Activated T-helper 1 cell treated with anti-CD3 and anti-CD28 coated beads, Interleukin-12 subunit alpha, Interleukin-12 subunit beta, Interleukin-2, Interleukin-4 antibody, amounts not matched to agents 30 ng/mL and 10 ng/mL and 1 ng/mL, durations not matched to agents 14 hours and 24 hours and 36 hours (primary cell): ENCODE data around the gene ARRDC1. TPM values are rescaled to one million over a fixed set of nuclear protein-coding genes. Genes with fewer than 3 reads are reported as not detected.

ENCODE experiments used
- DNase-seq: peaks from one replicate; pipeline ENCODE4 v3.0.0; 2021; ENCODE audit warnings: low spot score
- H3K27ac Mint-ChIP-seq: one replicate; pipeline ENCODE4 v1.8.0; 2021; ENCODE audit warnings: mild to moderate bottlenecking, mixed read lengths
- H3K27me3 Mint-ChIP-seq: one replicate; pipeline ENCODE4 v1.8.0; 2022; ENCODE audit warnings: mild to moderate bottlenecking, moderate library complexity, mixed read lengths; ENCODE audit not compliant: insufficient read depth
- H3K36me3 Mint-ChIP-seq: one replicate; pipeline ENCODE4 v1.8.0; 2021; ENCODE audit warnings: low read depth, mixed read lengths
- H3K4me1 Mint-ChIP-seq: one replicate; pipeline ENCODE4 v1.8.0; 2021; ENCODE audit warnings: low read depth, mixed read lengths
- H3K4me3 Mint-ChIP-seq: one replicate; pipeline ENCODE4 v1.8.0; 2021; ENCODE audit warnings: mild to moderate bottlenecking, moderate library complexity, mixed read lengths
- H3K9me3 Mint-ChIP-seq: one replicate; pipeline ENCODE4 v1.8.0; 2021; ENCODE audit warnings: mixed read lengths
- intact Hi-C: fragments of 100-400 bp; cut with micrococcal nuclease; formaldehyde crosslinking; loops from one replicate; pipeline ENCODE4 v1.15.1; 2024
- total RNA-seq: library from RNA; stranded (reverse); gene quantifications from 2 replicates; pipeline ENCODE4 v1.2.3, GENCODE V29; 2022

The ARRDC1 gene
- total RNA-seq, 1 donor from 2014 or later = 70.3 TPM

GRCh38 chr9:137578518-137579258 is 26.8 kb upstream of the ARRDC1 start, which contains the start of gene DPH7:
Gene DPH7, minus strand, starts transcription at chr9:137578925. Its CDS starts 148 bp downstream, at chr9:137578777.
- H3K9me3 Mint-ChIP-seq = no peaks in the 10 kb centered on the region
- H3K36me3 Mint-ChIP-seq = peaks cover 29% of the 10 kb centered on the region
- H3K27me3 Mint-ChIP-seq = no peaks in the 10 kb centered on the region

GRCh38 chr9:137579259-137579604 is 26.3 kb upstream of the ARRDC1 start:
- DNase-seq = no peak
- Mint-ChIP-seq H3K27ac (peak overlapping the region; percentile 58), H3K27me3 (no peaks in the 10 kb centered on the region), H3K4me3 (peak overlapping the region; percentile 88), H3K9me3 (no peaks in the 10 kb centered on the region), H3K36me3 (peaks cover 29% of the 10 kb centered on the region), H3K4me1 (peaks cover 32% of the 10 kb centered on the region)
- intact Hi-C loops = loop anchor here (1.0 to 2.0 kb wide), 4 partner anchors 11 to 39 kb away; partner anchors contain the start of genes ARRDC1, MRPL41, PNPLA7 and ZMYND19

More at GRCh38 chr9:137578518-137579258, 26.8 kb upstream of the ARRDC1 start, which contains the start of gene DPH7:
- Mint-ChIP-seq H3K27ac (peak within 1 kb of the TSS; percentile 58), H3K4me1 (peaks cover 32% of the 10 kb centered on the region), H3K4me3 (peak within 1 kb of the TSS; percentile 88)
- intact Hi-C loops = loop anchor here (1.0 to 2.0 kb wide), 4 partner anchors 12 to 40 kb away; partner anchors contain the start of genes ARRDC1, MRPL41, PNPLA7 and ZMYND19
- peak; percentile 93 for DNase-seq

GRCh38 chr9:137580209-137580953 is 25.1 kb upstream of the ARRDC1 start:
- no peak for DNase-seq
- Mint-ChIP-seq H3K4me1 (peaks cover 26% of the 10 kb centered on the region), H3K27me3 (no peaks in the 10 kb centered on the region), H3K4me3 (no peak overlapping the region), H3K9me3 (no peaks in the 10 kb centered on the region), H3K36me3 (peaks cover 23% of the 10 kb centered on the region), H3K27ac (no peak overlapping the region)
- intact Hi-C loops = no loop called here

- Mint-ChIP-seq H3K27ac (no peak overlapping the region), H3K27me3 (no peaks in the 10 kb centered on the region), H3K36me3 (peaks cover 18% of the 10 kb centered on the region), H3K4me3 (no peak overlapping the region), H3K4me1 (peaks cover 20% of the 10 kb centered on the region), H3K9me3 (no peaks in the 10 kb centered on the region)
- DNase-seq = no peak
- intact Hi-C loops = no loop called here
These were observed 24.5 kb upstream of the ARRDC1 start for GRCh38 chr9:137580954-137581322.

- Mint-ChIP-seq H3K36me3 (peaks cover 19% of the 10 kb centered on the region), H3K27ac (no peak overlapping the region), H3K27me3 (no peaks in the 10 kb centered on the region), H3K4me3 (no peak overlapping the region), H3K4me1 (peaks cover 13% of the 10 kb centered on the region), H3K9me3 (no peaks in the 10 kb centered on the region)
- DNase-seq = no peak
- intact Hi-C loops = no loop called here
These were observed 23.9 kb upstream of the ARRDC1 start for GRCh38 chr9:137581361-137582285.

GRCh38 chr9:137582286-137582860 is 23.1 kb upstream of the ARRDC1 start:
- no peak overlapping the region for H3K27ac Mint-ChIP-seq
- peaks cover 6% of the 10 kb centered on the region for H3K4me1 Mint-ChIP-seq
- no peaks in the 10 kb centered on the region for H3K9me3 Mint-ChIP-seq
- no peak overlapping the region for H3K4me3 Mint-ChIP-seq
- peaks cover 21% of the 10 kb centered on the region for H3K36me3 Mint-ChIP-seq
- intact Hi-C loops = no loop called here
- no peak for DNase-seq
- H3K27me3 Mint-ChIP-seq = no peaks in the 10 kb centered on the region

- Mint-ChIP-seq H3K27ac (no peak overlapping the region), H3K27me3 (no peaks in the 10 kb centered on the region), H3K36me3 (peaks cover 28% of the 10 kb centered on the region), H3K9me3 (no peaks in the 10 kb centered on the region), H3K4me3 (no peak overlapping the region), H3K4me1 (peaks cover 8% of the 10 kb centered on the region)
- intact Hi-C loops = no loop called here
- DNase-seq = no peak
These were observed 22.1 kb upstream of the ARRDC1 start for GRCh38 chr9:137583347-137583746.

GRCh38 chr9:137583957-137584356 is 21.5 kb upstream of the ARRDC1 start:
- Mint-ChIP-seq H3K27ac (no peak overlapping the region), H3K4me1 (peaks cover 10% of the 10 kb centered on the region), H3K9me3 (no peaks in the 10 kb centered on the region), H3K27me3 (no peaks in the 10 kb centered on the region), H3K36me3 (peaks cover 28% of the 10 kb centered on the region), H3K4me3 (no peak overlapping the region)
- no peak for DNase-seq
- intact Hi-C loops = no loop called here

- Mint-ChIP-seq H3K9me3 (no peaks in the 10 kb centered on the region), H3K4me3 (no peak overlapping the region), H3K4me1 (peaks cover 21% of the 10 kb centered on the region), H3K27me3 (no peaks in the 10 kb centered on the region), H3K36me3 (peaks cover 24% of the 10 kb centered on the region), H3K27ac (no peak overlapping the region)
- DNase-seq = no peak
- intact Hi-C loops = no loop called here
These were observed 18.6 kb upstream of the ARRDC1 start for GRCh38 chr9:137586854-137587253.

GRCh38 chr9:137588311-137588710 is 17.2 kb upstream of the ARRDC1 start:
- DNase-seq = no peak
- H3K4me3 Mint-ChIP-seq = peak overlapping the region; percentile 90
- intact Hi-C loops = no loop called here

GRCh38 chr9:137588891-137589290 is 16.6 kb upstream of the ARRDC1 start:
- DNase-seq = no peak
- intact Hi-C loops = no loop called here
- peak overlapping the region; percentile 90 for H3K4me3 Mint-ChIP-seq
- no peaks in the 10 kb centered on the region for H3K9me3 Mint-ChIP-seq
- H3K27me3 Mint-ChIP-seq = peaks cover 1% of the 10 kb centered on the region
- H3K27ac Mint-ChIP-seq = no peak overlapping the region
- peaks cover 19% of the 10 kb centered on the region for H3K36me3 Mint-ChIP-seq
- H3K4me1 Mint-ChIP-seq = peaks cover 21% of the 10 kb centered on the region

More at GRCh38 chr9:137588311-137588710, 17.2 kb upstream of the ARRDC1 start:
- Mint-ChIP-seq H3K4me1 (peaks cover 21% of the 10 kb centered on the region), H3K9me3 (no peaks in the 10 kb centered on the region), H3K27ac (peak overlapping the region; percentile 72), H3K36me3 (peaks cover 19% of the 10 kb centered on the region), H3K27me3 (peaks cover 1% of the 10 kb centered on the region)
